ENCODE data around the gene HTR3D. TPM values are rescaled to one million over a fixed set of nuclear protein-coding genes. Genes with fewer than 3 reads are reported as not detected.

Gene HTR3D
- polyA plus RNA-seq, 3 donors: not detected

DNA sequence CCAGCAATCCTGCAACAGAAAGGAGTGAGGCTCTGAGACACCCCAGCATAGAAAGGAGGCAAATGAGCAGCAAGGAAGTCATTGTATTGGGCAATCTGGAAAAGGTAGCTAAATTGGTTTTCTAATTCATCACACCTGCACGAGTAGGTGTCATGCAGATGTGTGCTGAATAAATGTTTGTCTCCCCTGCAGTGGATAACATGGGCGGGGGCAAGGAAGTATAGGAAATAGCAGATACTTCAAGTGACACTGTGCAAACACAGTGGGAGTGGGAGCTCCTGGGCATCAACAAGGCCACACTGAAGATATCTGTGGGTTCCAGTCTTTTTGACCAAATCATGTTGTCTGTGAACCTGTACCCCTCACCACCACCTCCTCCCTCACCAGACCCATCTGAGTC, 50.9 kb downstream of the HTR3D start:
- no peak for DNase-seq
- Mint-ChIP-seq H3K27me3 (ENCODE audit: low read depth in 3 of 3) (peaks cover 2 to 4% (median 3%) of the 10 kb centered on the region in 3 donors), H3K27ac (peak overlapping the region in 1 of 7 donors; percentile 41), H3K9me3 (peaks cover 29 to 64% (median 40%) of the 10 kb centered on the region in 7 donors), H3K36me3 (no peaks in the 10 kb centered on the region), H3K4me1 (peaks cover 6% of the 10 kb centered on the region), H3K4me3 (no peak overlapping the region)
- H3K27me3 ChIP-seq (ENCODE audit: control insufficient read depth in 2 of 2, insufficient read depth in 2 of 2, low read length in 2 of 2): no peaks in the 10 kb centered on the region
- H3K4me1 ChIP-seq (ENCODE audit: control insufficient read depth in 1 of 2, insufficient read depth in 2 of 2, low read length in 2 of 2): no peaks in the 10 kb centered on the region
- H3K36me3 ChIP-seq (replicated peaks in 1 of 2; ENCODE audit: control insufficient read depth in 1 of 2, insufficient read depth in 2 of 2, low read length in 2 of 2): no peaks in the 10 kb centered on the region
- no peak overlapping the region for H3K9ac ChIP-seq (ENCODE audit: insufficient read depth, low read length, poor library complexity, severe bottlenecking)
- H2AFZ ChIP-seq (ENCODE audit: insufficient read depth, low read depth, low read length, poor library complexity, severe bottlenecking): no peak overlapping the region
- no peak overlapping the region for H3K27ac ChIP-seq (ENCODE audit: low read depth in 1 of 2, low read length in 2 of 2)
- no peaks in the 10 kb centered on the region for H4K20me1 ChIP-seq (ENCODE audit: insufficient read depth, low read length)
- intact Hi-C loops (cut with micrococcal nuclease): no loop called here
- no peak overlapping the region for H3K4me2 ChIP-seq (replicated peaks; ENCODE audit: extremely low read depth, low read length, poor library complexity, severe bottlenecking)
- no peak overlapping the region for H3K4me3 ChIP-seq (replicated peaks in 1 of 3; ENCODE audit: low read depth in 2 of 3, low read length in 3 of 3)
- TF ChIP-seq, protein P1, sequence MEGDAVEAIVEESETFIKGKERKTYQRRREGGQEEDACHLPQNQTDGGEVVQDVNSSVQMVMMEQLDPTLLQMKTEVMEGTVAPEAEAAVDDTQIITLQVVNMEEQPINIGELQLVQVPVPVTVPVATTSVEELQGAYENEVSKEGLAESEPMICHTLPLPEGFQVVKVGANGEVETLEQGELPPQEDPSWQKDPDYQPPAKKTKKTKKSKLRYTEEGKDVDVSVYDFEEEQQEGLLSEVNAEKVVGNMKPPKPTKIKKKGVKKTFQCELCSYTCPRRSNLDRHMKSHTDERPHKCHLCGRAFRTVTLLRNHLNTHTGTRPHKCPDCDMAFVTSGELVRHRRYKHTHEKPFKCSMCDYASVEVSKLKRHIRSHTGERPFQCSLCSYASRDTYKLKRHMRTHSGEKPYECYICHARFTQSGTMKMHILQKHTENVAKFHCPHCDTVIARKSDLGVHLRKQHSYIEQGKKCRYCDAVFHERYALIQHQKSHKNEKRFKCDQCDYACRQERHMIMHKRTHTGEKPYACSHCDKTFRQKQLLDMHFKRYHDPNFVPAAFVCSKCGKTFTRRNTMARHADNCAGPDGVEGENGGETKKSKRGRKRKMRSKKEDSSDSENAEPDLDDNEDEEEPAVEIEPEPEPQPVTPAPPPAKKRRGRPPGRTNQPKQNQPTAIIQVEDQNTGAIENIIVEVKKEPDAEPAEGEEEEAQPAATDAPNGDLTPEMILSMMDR (IDR thresholded peaks at IDR 0.05): no peak
- H3K79me2 ChIP-seq (ENCODE audit: insufficient read depth, low read length): no peaks in the 10 kb centered on the region
- WGBS (ENCODE audit: insufficient coverage): 80% methylated on average over 1 of the region's 2 CpGs
- H3K9me3 ChIP-seq (replicated peaks in 1 of 2; ENCODE audit: control insufficient read depth in 1 of 2, insufficient read depth in 1 of 2, low read length in 2 of 2): peaks cover 16 to 48% of the 10 kb centered on the region in 2 donors

GRCh38 chr3:184085389-184085852, 53.9 kb downstream of the HTR3D start:
- DNase-seq: no peak
- no peaks in the 10 kb centered on the region for H3K27me3 ChIP-seq (ENCODE audit: control insufficient read depth in 2 of 2, insufficient read depth in 2 of 2, low read length in 2 of 2)
- intact Hi-C loops (cut with micrococcal nuclease): no loop called here
- H3K9ac ChIP-seq (ENCODE audit: insufficient read depth, low read length, poor library complexity, severe bottlenecking): no peak overlapping the region
- WGBS (ENCODE audit: insufficient coverage): 34% methylated on average over 3 of the region's 3 CpGs
- TF ChIP-seq, protein P1 (IDR thresholded peaks at IDR 0.05): no peak
- no peaks in the 10 kb centered on the region for H3K4me1 ChIP-seq (ENCODE audit: control insufficient read depth in 1 of 2, insufficient read depth in 2 of 2, low read length in 2 of 2)
- H3K36me3 ChIP-seq (replicated peaks in 1 of 2; ENCODE audit: control insufficient read depth in 1 of 2, insufficient read depth in 2 of 2, low read length in 2 of 2): no peaks in the 10 kb centered on the region
- no peak overlapping the region for H2AFZ ChIP-seq (ENCODE audit: insufficient read depth, low read depth, low read length, poor library complexity, severe bottlenecking)
- H3K36me3 Mint-ChIP-seq: no peaks in the 10 kb centered on the region
- peaks cover 6% of the 10 kb centered on the region for H3K4me1 Mint-ChIP-seq
- H3K4me2 ChIP-seq (replicated peaks; ENCODE audit: extremely low read depth, low read length, poor library complexity, severe bottlenecking): no peak overlapping the region
- H3K27me3 Mint-ChIP-seq (ENCODE audit: low read depth in 3 of 3): peaks cover 0 to 2% (median 2%) of the 10 kb centered on the region in 3 donors
- H3K9me3 Mint-ChIP-seq: peaks cover 29 to 69% (median 41%) of the 10 kb centered on the region in 7 donors
- H4K20me1 ChIP-seq (ENCODE audit: insufficient read depth, low read length): no peaks in the 10 kb centered on the region
- no peak overlapping the region for H3K4me3 Mint-ChIP-seq
- no peak overlapping the region for H3K4me3 ChIP-seq (replicated peaks in 1 of 3; ENCODE audit: low read depth in 2 of 3, low read length in 3 of 3)
- no peak overlapping the region for H3K27ac Mint-ChIP-seq
- H3K79me2 ChIP-seq (ENCODE audit: insufficient read depth, low read length): no peaks in the 10 kb centered on the region
- no peak overlapping the region for H3K27ac ChIP-seq (ENCODE audit: low read depth in 1 of 2, low read length in 2 of 2)
- peaks cover 16 to 48% of the 10 kb centered on the region in 2 donors for H3K9me3 ChIP-seq (replicated peaks in 1 of 2; ENCODE audit: control insufficient read depth in 1 of 2, insufficient read depth in 1 of 2, low read length in 2 of 2)

Small RNAs within 50 kb of the gene (small RNA-seq; reads per million reads assigned to genes)
- not detected for gene RF00019 (ENCODE audit: insufficient read length, low read depth)

Other genes starting within 250 kb of the HTR3D start
- gene MAP6D1, start 206.2 kb upstream of the HTR3D start, polyA plus RNA-seq: under 1 TPM in 2 of 3 donors, not detected in 1; 0.18 to 0.35 TPM
- 100 to 1,000 TPM in 2 of 3 donors, 10 to 100 TPM in 1; 65.6 to 196 (median 155) TPM for gene PARL, start 146.9 kb upstream of the HTR3D start, polyA plus RNA-seq
- 10 to 100 TPM in 1 of 3 donors, 1 to 10 TPM in 2; 6.2 to 30.9 (median 7.7) TPM for gene ABCC5, start 13.9 kb upstream of the HTR3D start, polyA plus RNA-seq
- not detected for gene HTR3C, start 21.3 kb downstream of the HTR3D start, polyA plus RNA-seq
- not detected for gene HTR3E, start 65.3 kb downstream of the HTR3D start, polyA plus RNA-seq
- 10 to 100 TPM; 22.7 to 50.0 (median 24.1) TPM for gene EIF2B5, start 103.6 kb downstream of the HTR3D start, polyA plus RNA-seq
- 10 to 100 TPM in 1 of 3 donors, 1 to 10 TPM in 2; 4.5 to 42.1 (median 9.4) TPM for gene DVL3, start 123.6 kb downstream of the HTR3D start, polyA plus RNA-seq
- 100 to 1,000 TPM; 283 to 327 (median 295) TPM for gene AP2M1, start 143.1 kb downstream of the HTR3D start, polyA plus RNA-seq
- gene ABCF3, start 154.5 kb downstream of the HTR3D start, polyA plus RNA-seq: 10 to 100 TPM; 13.5 to 74.8 (median 13.9) TPM
- gene VWA5B2, start 197.8 kb downstream of the HTR3D start, polyA plus RNA-seq: under 1 TPM in 1 of 3 donors, not detected in 2; 0.32 TPM
- 10 to 100 TPM; 29.0 to 60.8 (median 56.4) TPM for gene ALG3, start 217.2 kb downstream of the HTR3D start, polyA plus RNA-seq
- gene EEF1AKMT4, start 217.9 kb downstream of the HTR3D start, polyA plus RNA-seq: 10 to 100 TPM in 1 of 3 donors, 1 to 10 TPM in 2; 4.0 to 12.0 (median 7.3) TPM
- not detected for gene CAMK2N2, start 229.8 kb downstream of the HTR3D start, polyA plus RNA-seq
- not detected for gene ECE2, start 244.3 kb downstream of the HTR3D start, polyA plus RNA-seq

All from CD14-positive monocyte (primary cell).